Fibroblast of lung (primary cell): Measurements from ENCODE around the gene PDE9A.

ENCODE experiments used
- CTCF ChIP-seq, 2 donors: IDR thresholded peaks in 1 of 2; conservative IDR thresholded peaks in 1 of 2; 1 replicate in 1 of 2; 2 replicates in 1 of 2; pipeline ENCODE4 v1.5.1; 2011 to 2012; ENCODE audit warnings: low read length in 2 of 2, control low read depth in 1 of 2, inconsistent platforms in 1 of 2, low read depth in 1 of 2, mild to moderate bottlenecking in 1 of 2
- EZH2 ChIP-seq: IDR thresholded peaks from 2 replicates; pipeline ENCODE4 v1.5.1; 2012; ENCODE audit warnings: low read length, control low read depth, mild to moderate bottlenecking; ENCODE audit errors: missing control alignments

DNA sequence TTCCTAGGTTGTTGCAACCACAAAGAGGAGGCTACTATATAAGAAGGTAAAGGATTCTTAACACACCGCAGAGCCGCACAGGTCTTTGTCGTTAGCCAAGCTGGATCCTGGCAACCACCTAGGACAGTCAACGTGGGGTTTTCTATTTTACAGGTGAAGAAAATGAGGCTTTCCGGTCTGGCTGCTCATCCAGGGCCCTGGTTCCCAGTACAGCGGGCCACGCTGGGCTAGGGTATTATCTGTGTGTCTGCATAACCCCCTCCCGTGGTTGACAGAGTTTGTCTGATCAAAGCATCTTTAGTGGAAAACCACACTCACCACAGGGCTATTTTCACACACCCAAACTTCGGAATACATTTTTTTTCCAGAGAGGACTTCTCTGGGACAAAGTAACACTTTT lies 39.0 kb upstream of the PDE9A start:
- no peak for TF ChIP-seq CTCF (conservative IDR thresholded peaks at IDR 0.05 in 1 of 2, IDR thresholded peaks at IDR 0.05 in 1 of 2; ENCODE audit: low read depth in 1 of 2, low read length in 2 of 2)
- TF ChIP-seq EZH2, result no peak
